GM19193 (cell line): ENCODE data around the gene EXT2.

ENCODE experiments used
- POLR2A ChIP-seq: IDR thresholded peaks from 4 replicates; pipeline ENCODE4 v1.6.1; 2011; ENCODE audit not compliant: insufficient read depth, insufficient read length; ENCODE audit errors: extremely low read depth

EXT2 gene

DNA sequence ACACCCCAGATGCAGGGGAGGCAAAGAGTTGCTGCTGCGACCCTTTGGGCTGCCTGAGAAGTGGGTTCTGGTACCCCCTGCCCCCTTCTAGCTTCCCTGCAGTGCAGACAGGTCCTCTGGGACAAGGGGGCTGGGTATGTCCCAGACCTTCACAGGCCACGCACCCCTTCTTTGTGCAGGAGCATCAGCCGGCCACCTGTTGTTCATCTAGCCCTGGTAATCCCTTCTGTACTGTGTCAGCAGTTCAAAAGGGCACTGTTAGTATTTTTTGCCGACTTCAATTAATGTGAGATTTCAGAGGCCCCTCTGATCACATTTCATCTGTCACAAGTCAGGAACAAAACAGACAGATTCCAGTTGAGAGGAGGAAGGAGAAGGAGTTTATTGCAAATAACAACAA, 164.6 kb downstream of the EXT2 start:
- no peak for TF ChIP-seq POLR2A

GRCh38 chr11:44261800-44262591, 166.5 kb downstream of the EXT2 start:
- TF ChIP-seq POLR2A = no peak

GRCh38 chr11:44263738-44264437, 168.4 kb downstream of the EXT2 start:
- no peak for TF ChIP-seq POLR2A

- no peak for TF ChIP-seq POLR2A
Observed at GRCh38 chr11:44264438-44264749, 168.9 kb downstream of the EXT2 start.

GRCh38 chr11:44264761-44265160, 169.3 kb downstream of the EXT2 start:
- no peak for TF ChIP-seq POLR2A

DNA sequence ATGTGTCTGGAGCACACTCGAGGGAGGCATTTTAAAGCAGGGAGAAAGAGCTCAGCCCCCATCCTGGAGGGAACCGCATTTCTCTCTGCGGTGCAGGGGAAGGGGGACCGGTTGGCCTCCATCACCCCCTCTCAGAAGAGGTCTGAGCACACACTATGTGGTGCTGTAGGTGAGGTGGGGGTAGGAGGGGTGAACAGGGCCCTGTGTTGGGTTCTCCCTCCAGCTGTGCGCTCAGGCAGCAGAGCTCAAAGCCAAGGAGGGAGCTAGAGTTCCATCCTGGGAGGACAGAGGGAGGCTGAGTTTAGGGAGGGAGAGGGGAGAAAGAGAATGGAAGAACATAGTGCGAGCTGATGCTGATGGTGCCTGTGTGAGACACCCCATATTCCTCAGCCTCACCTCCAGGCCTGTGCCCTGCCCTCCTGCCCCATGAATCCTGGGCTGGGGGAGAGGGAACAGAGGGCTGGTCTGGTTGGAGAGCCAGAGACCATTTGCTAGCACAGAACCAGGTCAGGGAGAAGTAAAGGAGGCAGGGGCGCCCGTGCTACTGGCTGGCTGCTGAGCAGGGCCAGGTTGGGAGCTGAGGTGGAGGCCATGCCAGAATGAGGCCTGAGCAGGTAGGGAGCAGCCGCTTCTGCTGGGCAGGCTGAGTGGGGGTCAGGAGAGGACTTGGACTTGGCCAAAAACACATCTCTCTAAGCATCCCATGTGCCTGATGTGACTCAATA, 170.7 kb downstream of the EXT2 start:
- TF ChIP-seq POLR2A = no peak

DNA sequence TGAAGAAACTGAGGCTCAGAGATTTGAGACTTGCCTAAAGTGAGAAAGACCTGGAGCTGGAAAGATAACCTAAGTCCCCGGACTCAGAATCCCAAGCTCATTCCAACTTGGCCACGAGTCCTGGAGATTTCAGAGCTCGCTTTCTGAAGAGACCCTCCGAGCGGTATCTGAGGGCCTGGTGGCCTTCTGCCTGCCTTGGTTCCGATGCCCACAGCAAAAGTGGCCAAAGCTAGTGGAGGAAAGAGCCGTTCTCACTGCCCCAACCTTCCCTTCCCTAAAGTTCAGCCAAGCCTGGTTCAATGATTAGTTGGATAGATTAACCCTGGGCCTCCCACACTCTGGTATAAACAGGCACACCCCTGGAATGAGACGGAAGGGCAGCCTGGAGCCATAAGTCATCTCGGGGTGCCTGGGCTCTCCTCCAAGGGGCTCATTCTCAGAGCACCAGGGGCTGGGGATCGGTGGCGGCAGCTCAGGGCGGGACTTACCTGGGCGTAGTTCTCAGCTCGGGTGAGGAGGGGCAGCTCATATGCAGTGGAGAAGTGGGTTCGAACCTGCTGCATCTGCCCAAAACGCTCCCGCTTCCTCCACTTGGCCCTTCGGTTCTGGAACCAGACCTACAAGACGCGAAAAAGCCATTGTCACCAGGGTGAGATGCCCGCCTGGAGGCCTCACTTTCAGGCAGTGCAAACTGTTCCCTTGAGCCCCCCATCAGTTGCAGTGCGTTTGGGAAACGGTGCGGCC, 171.7 kb downstream of the EXT2 start:
- TF ChIP-seq POLR2A = no peak

DNA sequence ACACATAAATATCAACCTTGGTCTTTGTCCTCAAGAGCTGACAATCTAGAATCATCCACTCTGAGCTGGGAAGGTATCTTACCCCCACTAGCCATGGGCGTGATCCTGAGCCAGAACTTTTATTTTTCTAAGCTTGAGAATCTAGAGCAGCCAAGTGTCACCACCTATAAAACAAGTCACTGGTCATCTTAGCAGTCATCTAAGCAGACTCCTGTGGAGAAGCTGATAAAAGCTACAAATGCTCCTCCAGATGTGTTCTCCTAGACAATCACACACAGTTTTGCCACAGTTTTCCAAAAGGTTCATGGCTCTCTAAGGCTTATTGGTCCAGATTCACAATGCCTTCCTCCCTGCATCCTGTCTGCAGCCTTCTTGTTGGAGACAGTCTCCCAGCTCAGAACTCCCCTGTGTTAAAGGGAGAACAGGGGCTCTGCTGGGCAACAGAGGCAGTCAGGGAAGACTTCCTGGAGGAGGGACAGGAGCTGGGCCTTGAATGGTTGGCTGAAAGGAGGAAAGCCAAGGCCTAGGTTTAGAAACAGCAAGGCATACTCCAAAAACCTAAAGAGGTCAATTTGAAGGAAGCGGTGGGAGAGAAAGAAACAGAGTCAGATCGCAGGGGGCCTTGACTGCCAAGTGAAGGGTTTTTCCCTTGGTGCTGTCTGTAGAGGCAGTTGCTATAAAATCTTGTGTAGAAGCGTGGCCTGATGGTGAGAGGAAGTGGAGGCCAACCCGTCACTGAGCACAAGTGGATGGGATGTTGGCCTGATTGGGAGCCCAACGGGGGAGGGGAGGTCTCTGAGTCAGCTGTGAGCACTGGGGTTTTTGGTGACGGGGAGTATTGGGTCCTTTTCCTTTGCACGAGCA, 172.5 kb downstream of the EXT2 start:
- no peak for TF ChIP-seq POLR2A

- TF ChIP-seq POLR2A = no peak
Observed at GRCh38 chr11:44268614-44269080, 173.2 kb downstream of the EXT2 start.

- TF ChIP-seq POLR2A = no peak
Observed at GRCh38 chr11:44269369-44270351, 174.2 kb downstream of the EXT2 start.

GRCh38 chr11:44270403-44271273, 175.2 kb downstream of the EXT2 start:
- no peak for TF ChIP-seq POLR2A

- no peak for TF ChIP-seq POLR2A
Observed at GRCh38 chr11:44271286-44271685, 175.8 kb downstream of the EXT2 start.
